Fibroblast of peridontal ligament (primary cell): ENCODE results near the gene NVL.
A peak's percentile ranks its signal among the peaks of the same experiment; 100 is the strongest.

ENCODE experiments used
- DNase-seq: peaks from one replicate; pipeline ENCODE4 v3.0.0-alpha.2; 2010; ENCODE audit errors: extremely low read depth

The NVL gene

DNA sequence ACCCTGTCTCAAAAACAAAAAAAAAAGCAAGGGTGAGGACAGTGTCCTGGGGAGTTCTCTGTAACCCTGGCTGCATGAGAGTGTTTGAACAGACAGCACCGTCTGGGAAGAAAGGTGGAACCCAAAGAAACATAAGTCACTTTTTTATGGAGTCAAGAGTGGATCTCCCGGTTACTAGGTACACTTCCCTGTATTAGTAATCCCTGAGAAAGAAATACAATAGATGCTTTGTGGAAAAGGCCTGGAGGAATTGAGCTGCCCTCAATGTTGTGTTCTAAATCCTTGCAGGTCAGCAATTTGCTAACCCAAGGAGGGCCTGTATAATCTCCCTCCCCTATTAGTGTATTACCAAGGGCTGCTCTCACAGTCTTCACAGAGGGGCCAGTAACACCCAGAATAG, 130.3 kb downstream of the NVL start:
- DNase-seq = no peak

- DNase-seq = no peak
These were observed 131.4 kb downstream of the NVL start for GRCh38 chr1:224198572-224198971.

DNA sequence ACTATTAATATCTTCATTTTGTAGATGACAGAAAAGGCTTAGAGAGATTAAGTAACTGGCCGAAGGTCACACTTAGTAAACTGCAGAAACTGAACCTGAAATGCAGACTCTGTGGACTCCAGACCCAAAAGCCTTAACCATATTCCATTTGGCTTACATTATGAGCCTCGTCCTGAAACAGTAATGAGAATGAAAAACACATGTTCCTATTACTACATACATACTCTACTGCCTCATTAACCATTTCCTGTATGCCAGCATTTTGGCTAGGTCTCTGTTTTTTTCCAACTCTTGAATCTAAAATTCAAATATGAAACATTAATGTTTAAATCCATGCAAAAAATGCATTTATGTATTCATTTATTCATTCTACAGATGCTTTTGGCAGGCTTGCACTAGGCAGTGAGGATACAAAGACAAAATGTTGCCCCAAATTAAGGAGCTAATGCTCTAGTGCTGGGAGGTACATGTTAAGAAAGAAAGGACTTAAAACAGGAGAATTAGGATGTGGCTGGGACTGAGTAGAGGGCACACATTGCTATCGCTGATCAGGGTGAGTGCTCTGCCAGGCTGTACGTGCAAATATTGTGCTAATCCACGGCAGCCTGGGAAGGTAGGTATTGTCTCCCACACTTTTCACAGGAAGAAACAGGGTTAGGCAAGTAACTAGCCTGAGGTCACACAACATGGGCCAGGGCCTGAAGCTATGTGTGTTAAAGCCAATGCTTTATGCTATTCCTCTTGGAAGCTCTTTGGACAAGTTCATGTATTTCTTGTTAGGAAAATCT, 133.0 kb downstream of the NVL start:
- DNase-seq = peak; percentile 66

GRCh38 chr1:224193319-224193966, 136.5 kb downstream of the NVL start:
- DNase-seq = no peak

DNA sequence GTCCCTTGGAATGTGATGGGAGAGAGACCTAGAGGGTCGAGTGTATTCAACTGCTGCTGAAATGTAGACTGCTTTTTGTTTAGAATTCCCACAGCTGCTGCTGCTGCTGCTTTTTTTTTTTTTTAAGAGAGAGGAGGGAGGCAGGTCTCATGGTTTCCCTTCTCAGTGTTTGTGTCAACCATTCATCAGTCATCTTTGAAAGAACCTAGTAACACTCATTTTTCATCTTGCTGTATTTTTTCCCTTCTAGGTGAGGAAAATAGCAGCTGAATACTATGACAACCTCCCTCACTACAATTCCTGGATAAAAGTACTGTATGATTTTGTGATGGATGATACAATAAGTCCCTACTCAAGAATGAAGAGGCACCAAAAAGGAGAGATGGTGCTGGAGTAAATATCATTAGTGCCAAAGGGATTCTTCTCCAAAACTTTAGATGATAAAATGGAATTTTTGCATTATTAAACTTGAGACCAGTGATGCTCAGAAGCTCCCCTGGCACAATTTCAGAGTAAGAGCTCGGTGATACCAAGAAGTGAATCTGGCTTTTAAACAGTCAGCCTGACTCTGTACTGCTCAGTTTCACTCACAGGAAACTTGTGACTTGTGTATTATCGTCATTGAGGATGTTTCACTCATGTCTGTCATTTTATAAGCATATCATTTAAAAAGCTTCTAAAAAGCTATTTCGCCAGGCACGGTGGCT, 137.7 kb downstream of the NVL start:
- DNase-seq = no peak

DNA sequence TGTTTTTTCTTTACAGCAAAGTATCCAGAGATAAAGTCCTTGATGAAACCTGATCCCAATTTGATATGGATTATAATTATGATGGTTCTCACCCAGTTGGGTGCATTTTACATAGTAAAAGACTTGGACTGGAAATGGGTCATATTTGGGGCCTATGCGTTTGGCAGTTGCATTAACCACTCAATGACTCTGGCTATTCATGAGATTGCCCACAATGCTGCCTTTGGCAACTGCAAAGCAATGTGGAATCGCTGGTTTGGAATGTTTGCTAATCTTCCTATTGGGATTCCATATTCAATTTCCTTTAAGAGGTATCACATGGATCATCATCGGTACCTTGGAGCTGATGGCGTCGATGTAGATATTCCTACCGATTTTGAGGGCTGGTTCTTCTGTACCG, 140.4 kb downstream of the NVL start:
- DNase-seq = peak; percentile 26

- DNase-seq = no peak
These were observed 141.7 kb downstream of the NVL start for GRCh38 chr1:224188286-224188685.

DNA sequence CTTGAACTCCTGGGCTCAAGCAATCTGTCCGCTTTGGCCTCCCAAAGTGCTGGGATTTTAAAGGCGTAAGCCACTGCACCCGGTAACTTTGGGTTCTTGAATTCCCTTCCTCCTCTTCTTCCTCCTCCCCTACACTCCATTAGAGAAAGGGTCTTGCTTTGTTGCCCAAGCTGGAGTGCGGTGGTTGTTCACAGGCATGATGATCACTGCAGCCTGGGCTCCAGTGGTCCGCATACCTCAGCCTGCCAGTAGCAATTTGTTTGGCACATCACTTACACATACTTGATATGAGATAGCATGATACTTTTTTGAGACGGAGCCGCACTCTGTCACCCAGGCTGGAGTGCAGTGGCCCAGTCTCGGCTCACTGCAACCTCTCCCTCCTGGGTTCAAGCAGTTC, 144.8 kb downstream of the NVL start:
- DNase-seq = no peak

- peak; percentile 73 for DNase-seq
These were observed 146.2 kb downstream of the NVL start for GRCh38 chr1:224183591-224184312.

- DNase-seq = peak; percentile 64
These were observed 146.9 kb downstream of the NVL start, which contains the start of gene DEGS1 for GRCh38 chr1:224182866-224183590. TSS of gene DEGS1 (plus strand) at chr1:224183240. CDS start at chr1:224183337, 97 bp downstream.

GRCh38 chr1:224182057-224182865, 147.7 kb downstream of the NVL start:
- DNase-seq = no peak

- no peak for DNase-seq
These were observed 148.5 kb downstream of the NVL start for GRCh38 chr1:224181453-224181810.

DNA sequence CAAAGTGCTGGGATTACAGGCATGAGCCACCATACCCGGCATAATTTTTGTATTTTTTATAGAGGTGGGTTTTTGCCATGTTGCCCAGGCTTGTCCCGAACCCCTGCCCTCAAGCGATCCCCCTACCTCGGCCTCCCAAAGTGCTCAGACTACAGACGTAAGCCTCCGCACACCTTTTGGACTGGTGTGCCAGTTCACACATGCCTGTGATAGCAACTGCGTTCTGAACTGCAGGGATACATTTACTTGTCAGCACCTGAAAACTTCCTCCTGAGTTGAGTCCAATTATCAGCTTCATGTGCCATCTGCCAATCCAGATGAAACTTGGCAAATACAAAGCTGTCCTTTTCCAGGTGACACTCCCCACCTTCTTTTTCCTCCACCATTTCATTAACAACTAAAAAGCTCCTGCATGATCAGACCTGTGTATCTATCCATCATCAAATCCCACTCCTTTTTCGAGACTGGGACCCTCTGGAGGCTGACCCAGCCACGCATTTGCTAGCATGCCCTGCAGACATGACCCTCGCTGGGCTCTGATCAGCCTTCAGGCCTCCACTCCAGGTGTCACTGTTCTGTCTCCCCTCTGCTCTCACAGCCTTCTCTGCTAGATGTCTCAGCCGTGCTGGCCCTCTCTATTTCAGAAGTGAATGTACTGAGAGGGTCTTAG, 149.1 kb downstream of the NVL start:
- DNase-seq = no peak

- no peak for DNase-seq
These were observed 151.1 kb downstream of the NVL start for GRCh38 chr1:224178894-224179293.

DNA sequence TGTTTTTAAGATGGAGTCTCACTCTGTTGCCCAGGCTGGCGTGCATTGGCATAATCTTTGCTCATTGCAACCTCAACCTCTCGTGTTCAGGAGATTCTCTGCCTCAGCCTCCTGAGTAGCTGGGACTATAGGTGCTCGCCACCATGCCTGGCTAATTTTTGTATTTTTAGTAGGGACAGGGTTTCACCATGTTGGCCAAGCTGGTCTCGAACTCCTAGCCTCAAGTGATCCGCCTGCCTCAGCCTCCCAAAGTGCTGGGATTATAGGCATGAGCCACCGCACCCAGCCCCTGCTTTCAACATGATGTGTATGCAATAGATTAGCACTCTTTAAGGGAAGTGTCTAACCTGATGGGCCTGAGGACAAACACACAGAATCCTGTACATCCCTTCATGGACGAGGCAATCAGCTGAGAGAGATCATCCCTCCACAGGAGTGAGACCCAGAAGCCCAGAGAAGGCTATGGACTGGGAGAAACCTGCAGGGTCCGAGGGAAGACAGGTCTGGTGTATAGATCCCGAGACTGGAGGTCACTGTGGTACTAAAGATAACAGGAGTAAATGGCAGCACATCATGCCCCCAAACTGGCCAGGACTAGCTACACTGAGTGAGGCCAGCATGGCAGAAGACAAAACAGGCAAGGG, 152.5 kb downstream of the NVL start:
- no peak for DNase-seq
